GM23248 (cell line): Measurements from ENCODE around the gene UBE3B. TPM values are rescaled to one million over a fixed set of nuclear protein-coding genes. Genes with fewer than 3 reads are reported as not detected.

Source experiments
- DNase-seq: peaks from one replicate; pipeline ENCODE4 v3.0.0-alpha.2; 2015
- H2AFZ ChIP-seq: fragments of 200-600 bp; sonication (generic); 2 replicates; pipeline ENCODE4 v1.6.1; 2016; ENCODE audit warnings: antibody characterized with exemption
- H3F3A ChIP-seq: fragments of 200-600 bp; sonication (generic); 2 replicates; pipeline ENCODE4 v1.6.1; 2016; ENCODE audit warnings: mild to moderate bottlenecking, antibody characterized with exemption, mixed run types; ENCODE audit not compliant: insufficient read depth
- H3K27ac ChIP-seq: fragments of 200-600 bp; sonication (generic); 2 replicates; pipeline ENCODE4 v1.5.1; 2016; ENCODE audit warnings: mild to moderate bottlenecking
- H3K27me3 ChIP-seq: fragments of 200-600 bp; sonication (generic); replicated peaks from 2 replicates; pipeline ENCODE4 v1.6.1; 2016; ENCODE audit warnings: mild to moderate bottlenecking; ENCODE audit not compliant: insufficient read depth
- H3K36me3 ChIP-seq: fragments of 200-600 bp; sonication (generic); 2 replicates; pipeline ENCODE4 v1.6.1; 2016; ENCODE audit warnings: low read depth, mild to moderate bottlenecking
- H3K4me1 ChIP-seq: fragments of 200-600 bp; sonication (generic); 2 replicates; pipeline ENCODE4 v1.6.1; 2016; ENCODE audit warnings: mild to moderate bottlenecking; ENCODE audit not compliant: insufficient read depth
- H3K4me2 ChIP-seq: fragments of 200-600 bp; sonication (generic); one replicate; pipeline ENCODE4 v1.6.1; 2016; ENCODE audit warnings: mild to moderate bottlenecking; ENCODE audit not compliant: unreplicated experiment
- H3K4me3 ChIP-seq: fragments of 200-600 bp; sonication (generic); 2 replicates; pipeline ENCODE4 v1.5.1; 2016; ENCODE audit warnings: mild to moderate bottlenecking
- H3K79me2 ChIP-seq: fragments of 200-600 bp; sonication (generic); 2 replicates; pipeline ENCODE4 v1.6.1; 2016; ENCODE audit warnings: mild to moderate bottlenecking; ENCODE audit not compliant: insufficient read depth
- H3K9ac ChIP-seq: fragments of 200-600 bp; sonication (generic); 2 replicates; pipeline ENCODE4 v1.6.1; 2016; ENCODE audit warnings: mild to moderate bottlenecking
- H3K9me2 ChIP-seq: fragments of 200-600 bp; sonication (generic); 2 replicates; pipeline ENCODE4 v1.6.1; 2016; ENCODE audit warnings: mixed run types, mild to moderate bottlenecking, moderate library complexity; ENCODE audit not compliant: insufficient read depth
- H3K9me3 ChIP-seq: fragments of 200-600 bp; sonication (generic); one replicate; pipeline ENCODE4 v1.6.1; 2017; ENCODE audit warnings: low read depth
- H4K20me1 ChIP-seq: fragments of 200-600 bp; sonication (generic); 2 replicates; pipeline ENCODE4 v1.6.0; 2016; ENCODE audit not compliant: insufficient read depth
- EZH2 ChIP-seq: fragments of 200-600 bp; sonication (generic); IDR thresholded peaks from 2 replicates; pipeline ENCODE4 v1.6.1; 2018; ENCODE audit warnings: antibody characterized with exemption, mild to moderate bottlenecking; ENCODE audit not compliant: insufficient read depth, poor library complexity, severe bottlenecking
- EZH2phosphoT487 ChIP-seq: fragments of 200-600 bp; sonication (generic); IDR thresholded peaks from 2 replicates; pipeline ENCODE4 v1.6.1; 2018; ENCODE audit warnings: antibody characterized with exemption, moderate library complexity, mild to moderate bottlenecking, low read depth; ENCODE audit not compliant: insufficient read depth
- WGBS, 2 experiments: methylation state at CpG; one replicate each; pipeline ENCODE4 v1.1.6; 2015 to 2017; ENCODE audit warnings: low lambda C conversion rate in 2 of 2, low coverage in 1 of 2; ENCODE audit errors: missing lambda C conversion rate in 2 of 2; 5-methylcytosine and 5-hydroxymethylcytosine counted together
- in situ Hi-C: fragments of 300-500 bp; cut with MboI; formaldehyde crosslinking; loops from 2 replicates; pipeline ENCODE4 v1.15.0; 2020
- polyA plus RNA-seq: library from polyadenylated mRNA; unstranded; fragments of >200 nt; fragmentation: Nextera tagmentation; extraction: Ambion mirVana; gene quantifications from 2 replicates; pipeline ENCODE4 v1.2.1, GENCODE V29; 2016
- total RNA-seq: library from RNA; depleted of rRNA; stranded (reverse); fragments of >200 nt; shearing (Covaris generic); gene quantifications from 2 replicates; pipeline ENCODE4 v1.2.3, GENCODE V29; 2014

UBE3B gene
- total and polyA plus RNA-seq, 2 experiments from 2014 or later, result 32.0 to 38.3 TPM

DNA sequence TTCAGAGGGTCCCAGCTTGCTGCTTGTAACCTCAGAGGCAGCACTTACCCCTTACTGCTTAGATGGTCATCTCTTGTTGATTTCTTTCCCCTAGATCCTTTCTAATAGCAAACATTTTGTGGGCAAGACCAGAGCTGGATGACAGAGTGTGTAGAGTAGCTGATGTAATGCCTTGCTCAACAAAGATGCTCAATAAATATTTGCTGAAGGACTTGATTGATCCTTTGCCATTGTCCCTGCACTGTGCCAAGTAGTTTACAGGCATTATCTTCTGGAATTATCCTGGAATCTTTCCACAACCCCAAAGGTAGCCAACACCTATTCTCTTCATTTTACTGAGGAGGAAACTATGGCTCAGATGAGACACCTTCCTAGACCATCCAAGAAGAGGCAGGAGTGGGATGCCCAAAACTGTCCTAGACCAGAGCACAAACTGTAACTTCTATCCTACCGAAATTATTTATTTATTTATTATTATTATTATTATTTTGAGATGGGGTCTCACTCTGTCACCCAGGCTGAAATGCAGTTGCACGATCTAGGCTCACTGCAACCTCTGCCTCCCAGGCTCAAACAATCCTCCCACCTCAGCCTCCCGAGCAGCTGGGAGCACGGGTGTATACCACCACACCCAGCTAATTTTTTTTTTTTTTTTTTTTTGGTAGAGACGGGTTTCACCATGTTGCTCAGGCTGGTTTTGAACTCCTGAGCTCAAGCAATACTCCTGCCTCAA lies 94.5 kb downstream of the UBE3B start:
- no peaks in the 10 kb centered on the region for H3K79me2 ChIP-seq
- no peak overlapping the region for H3K4me3 ChIP-seq
- DNase-seq, result no peak
- H3K4me1 ChIP-seq, result peaks cover 10% of the 10 kb centered on the region; the same call in 1 of the 2 replicates
- H3K36me3 ChIP-seq, result no peaks in the 10 kb centered on the region
- no peaks in the 10 kb centered on the region for H4K20me1 ChIP-seq
- TF ChIP-seq EZH2 (no peak), EZH2phosphoT487 (no peak)
- no peak overlapping the region for H3K9ac ChIP-seq
- no peaks in the 10 kb centered on the region for H3K9me3 ChIP-seq
- H3K27me3 ChIP-seq, result no peaks in the 10 kb centered on the region
- H3F3A ChIP-seq, result no peaks in the 10 kb centered on the region
- H3K27ac ChIP-seq, result no peak overlapping the region
- WGBS, 2 experiments, result 58 to 65% methylated on average over 5 of the region's 5 CpGs
- no peaks in the 10 kb centered on the region for H3K9me2 ChIP-seq
- no peak overlapping the region for H2AFZ ChIP-seq
- in situ Hi-C loops, result no loop called here
- no peak overlapping the region for H3K4me2 ChIP-seq

- no peaks in the 10 kb centered on the region for H3K9me2 ChIP-seq
- no peak for DNase-seq
- 57 to 65% methylated on average over 3 of the region's 3 CpGs for WGBS, 2 experiments
- TF ChIP-seq EZH2phosphoT487 (no peak), EZH2 (no peak)
- no peak overlapping the region for H3K27ac ChIP-seq
- H2AFZ ChIP-seq, result peak overlapping the region; percentile 94
- H3K4me1 ChIP-seq, result peaks cover 10% of the 10 kb centered on the region; the same call in 1 of the 2 replicates
- H3F3A ChIP-seq, result no peaks in the 10 kb centered on the region
- H4K20me1 ChIP-seq, result no peaks in the 10 kb centered on the region
- H3K9me3 ChIP-seq, result no peaks in the 10 kb centered on the region
- H3K36me3 ChIP-seq, result no peaks in the 10 kb centered on the region
- H3K4me2 ChIP-seq, result peak overlapping the region; percentile 99
- peak overlapping the region; percentile 88 for H3K4me3 ChIP-seq
- H3K27me3 ChIP-seq, result no peaks in the 10 kb centered on the region
- H3K79me2 ChIP-seq, result no peaks in the 10 kb centered on the region
- in situ Hi-C loops, result no loop called here
- peak overlapping the region; percentile 80 for H3K9ac ChIP-seq
Measured at GRCh38 chr12:109572506-109572845, 95.0 kb downstream of the UBE3B start.

GRCh38 chr12:109573029-109573913 lies 95.8 kb downstream of the UBE3B start, which contains the start of the genes MMAB and MVK:
MMAB (minus strand) TSS chr12:109573504; CDS start chr12:109573480, 24 bp downstream.
MVK (plus strand) TSS chr12:109573794; CDS start chr12:109574823, 1,029 bp downstream.
- in situ Hi-C loops, result no loop called here
- Histone ChIP-seq H3K4me1 (peaks cover 10% of the 10 kb centered on the region; the same call in 1 of the 2 replicates), H3K4me3 (peak within 1 kb of the TSS; percentile 88), H3K9me3 (no peaks in the 10 kb centered on the region), H3K9me2 (no peaks in the 10 kb centered on the region), H3K79me2 (no peaks in the 10 kb centered on the region), H3K27me3 (no peaks in the 10 kb centered on the region), H3K9ac (peak within 1 kb of the TSS; percentile 80), H3F3A (no peaks in the 10 kb centered on the region), H3K27ac (peak within 1 kb of the TSS; percentile 37; the same call in 1 of the 2 replicates), H2AFZ (peak within 1 kb of the TSS; percentile 94), H4K20me1 (no peaks in the 10 kb centered on the region), H3K4me2 (peak within 1 kb of the TSS; percentile 99), H3K36me3 (0 out of 2 replicates have a peak, but pooled peaks cover 3% of the 10 kb centered on the region)
- WGBS, 2 experiments, result 2 to 3% methylated on average over 53 to 70 of the region's 74 CpGs
- peak; percentile 99 for DNase-seq
- TF ChIP-seq EZH2phosphoT487, result no peak
- no peak for TF ChIP-seq EZH2

DNA sequence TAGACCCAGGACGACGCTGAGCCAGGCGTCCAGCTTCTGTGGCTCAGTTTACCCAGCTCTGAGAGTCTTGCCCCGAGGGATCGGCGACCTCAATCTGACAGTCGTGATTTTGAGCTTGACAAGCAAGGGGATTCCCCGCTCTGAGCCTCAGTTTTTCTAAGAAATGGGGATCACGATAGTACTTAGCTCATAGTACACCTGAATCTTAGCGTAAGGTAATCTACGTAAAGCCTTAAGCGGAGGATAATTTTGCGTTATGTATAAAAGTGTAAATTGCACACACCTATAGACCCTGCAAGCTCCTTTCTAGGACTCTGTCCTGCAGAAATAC lies 96.4 kb downstream of the UBE3B start:
- Histone ChIP-seq H3K9me3 (no peaks in the 10 kb centered on the region), H3K4me3 (peak overlapping the region; percentile 88), H3K9me2 (no peaks in the 10 kb centered on the region), H3K27me3 (no peaks in the 10 kb centered on the region), H4K20me1 (no peaks in the 10 kb centered on the region), H3K4me1 (peaks cover 10% of the 10 kb centered on the region; the same call in 1 of the 2 replicates), H2AFZ (peak overlapping the region; percentile 94), H3K79me2 (no peaks in the 10 kb centered on the region), H3K4me2 (peak overlapping the region; percentile 99), H3F3A (no peaks in the 10 kb centered on the region), H3K36me3 (0 out of 2 replicates have a peak, but pooled peaks cover 3% of the 10 kb centered on the region), H3K27ac (no peak overlapping the region), H3K9ac (peak overlapping the region; percentile 80)
- no peak for TF ChIP-seq EZH2phosphoT487
- TF ChIP-seq EZH2, result no peak
- no peak for DNase-seq
- 0 to 3% methylated on average over 12 to 13 of the region's 13 CpGs for WGBS, 2 experiments
- in situ Hi-C loops, result no loop called here
